ENCODE data around the gene ADGRL3. TPM values are rescaled to one million over a fixed set of nuclear protein-coding genes. Genes with fewer than 3 reads are reported as not detected.

ADGRL3 gene
- total RNA-seq, 3 donors from 2014 or later = 4.3 to 10.8 (median 4.3) TPM

DNA sequence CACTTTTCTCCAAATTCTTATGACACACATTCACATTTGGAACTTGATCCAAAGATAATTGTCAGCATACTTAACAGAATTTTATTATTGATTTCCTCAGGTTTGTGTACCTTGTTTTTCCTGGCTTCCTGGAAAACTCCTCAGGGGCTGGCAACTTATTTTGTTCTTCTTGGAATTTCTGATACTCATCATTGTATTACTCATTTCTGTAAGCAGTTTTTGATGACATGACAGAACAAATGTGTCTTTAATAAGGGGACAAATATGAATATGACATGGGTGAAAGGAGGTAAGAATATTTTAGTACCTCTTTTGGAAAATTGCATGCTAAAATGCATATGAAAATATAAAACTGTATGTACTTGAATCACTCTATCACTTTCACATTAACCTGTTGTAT, 237.8 kb downstream of the ADGRL3 start:
- no peak for ATAC-seq
- no peaks in the 10 kb centered on the region for H3K4me1 ChIP-seq (ENCODE audit: low read depth)
- no peak overlapping the region for H3K4me3 ChIP-seq
- intact Hi-C loops (cut with DNase I, micrococcal nuclease) = no loop called here
- TF ChIP-seq, protein P1, sequence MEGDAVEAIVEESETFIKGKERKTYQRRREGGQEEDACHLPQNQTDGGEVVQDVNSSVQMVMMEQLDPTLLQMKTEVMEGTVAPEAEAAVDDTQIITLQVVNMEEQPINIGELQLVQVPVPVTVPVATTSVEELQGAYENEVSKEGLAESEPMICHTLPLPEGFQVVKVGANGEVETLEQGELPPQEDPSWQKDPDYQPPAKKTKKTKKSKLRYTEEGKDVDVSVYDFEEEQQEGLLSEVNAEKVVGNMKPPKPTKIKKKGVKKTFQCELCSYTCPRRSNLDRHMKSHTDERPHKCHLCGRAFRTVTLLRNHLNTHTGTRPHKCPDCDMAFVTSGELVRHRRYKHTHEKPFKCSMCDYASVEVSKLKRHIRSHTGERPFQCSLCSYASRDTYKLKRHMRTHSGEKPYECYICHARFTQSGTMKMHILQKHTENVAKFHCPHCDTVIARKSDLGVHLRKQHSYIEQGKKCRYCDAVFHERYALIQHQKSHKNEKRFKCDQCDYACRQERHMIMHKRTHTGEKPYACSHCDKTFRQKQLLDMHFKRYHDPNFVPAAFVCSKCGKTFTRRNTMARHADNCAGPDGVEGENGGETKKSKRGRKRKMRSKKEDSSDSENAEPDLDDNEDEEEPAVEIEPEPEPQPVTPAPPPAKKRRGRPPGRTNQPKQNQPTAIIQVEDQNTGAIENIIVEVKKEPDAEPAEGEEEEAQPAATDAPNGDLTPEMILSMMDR (IDR thresholded peaks at IDR 0.05) = no peak
- no peaks in the 10 kb centered on the region for H3K9me3 ChIP-seq
- no peaks in the 10 kb centered on the region for H3K36me3 ChIP-seq (ENCODE audit: low read depth)
- no peak for DNase-seq

DNA sequence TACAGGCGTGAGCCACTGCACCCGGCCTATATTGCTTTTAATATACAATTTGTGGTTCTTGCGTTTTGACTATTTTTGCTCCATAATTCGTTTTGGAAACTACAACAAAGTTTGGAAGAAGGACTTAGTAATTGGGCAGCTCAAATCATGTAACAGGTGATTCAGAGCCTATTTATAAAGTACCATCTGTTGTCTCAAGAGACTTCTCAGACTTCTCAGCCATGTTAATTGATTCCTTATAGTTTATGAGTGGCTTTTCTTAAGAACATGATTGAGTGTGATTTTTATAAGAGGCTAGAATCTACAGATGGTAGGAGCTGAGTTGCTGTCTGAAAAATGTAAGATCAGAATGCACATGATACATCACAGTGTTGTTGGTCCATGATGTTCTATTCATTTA, 240.2 kb downstream of the ADGRL3 start:
- DNase-seq = no peak
- Histone ChIP-seq H3K9me3 (no peaks in the 10 kb centered on the region), H3K36me3 (ENCODE audit: low read depth) (no peaks in the 10 kb centered on the region), H3K4me1 (ENCODE audit: low read depth) (no peaks in the 10 kb centered on the region), H3K4me3 (no peak overlapping the region)
- intact Hi-C loops (cut with DNase I, micrococcal nuclease) = no loop called here
- no peak for ATAC-seq
- TF ChIP-seq, protein P1 (IDR thresholded peaks at IDR 0.05) = no peak

DNA sequence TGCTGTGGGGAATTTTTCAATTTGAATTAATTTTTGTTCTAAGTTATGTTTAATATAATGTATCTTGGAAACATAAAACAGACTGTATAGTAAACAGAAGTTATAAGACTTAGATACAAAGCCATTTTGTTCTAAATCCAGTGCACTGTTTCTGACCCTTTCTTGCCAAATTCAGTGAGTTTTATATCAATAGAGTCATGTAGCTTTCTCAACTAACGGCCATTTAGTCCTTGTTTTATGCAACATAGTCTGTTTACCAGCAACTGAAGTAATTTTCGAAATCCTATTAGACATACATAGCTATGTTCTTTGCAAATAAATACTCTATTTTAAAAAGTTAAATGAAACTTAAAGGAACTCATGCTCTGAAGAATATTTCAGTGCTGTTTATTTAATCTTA, 242.8 kb downstream of the ADGRL3 start:
- ATAC-seq (no peak), DNase-seq (no peak)
- no peaks in the 10 kb centered on the region for H3K4me1 ChIP-seq (ENCODE audit: low read depth)
- H3K36me3 ChIP-seq (ENCODE audit: low read depth) = no peaks in the 10 kb centered on the region
- no peak overlapping the region for H3K4me3 ChIP-seq
- intact Hi-C loops (cut with DNase I, micrococcal nuclease) = no loop called here
- TF ChIP-seq, protein P1 (IDR thresholded peaks at IDR 0.05) = no peak
- no peaks in the 10 kb centered on the region for H3K9me3 ChIP-seq

DNA sequence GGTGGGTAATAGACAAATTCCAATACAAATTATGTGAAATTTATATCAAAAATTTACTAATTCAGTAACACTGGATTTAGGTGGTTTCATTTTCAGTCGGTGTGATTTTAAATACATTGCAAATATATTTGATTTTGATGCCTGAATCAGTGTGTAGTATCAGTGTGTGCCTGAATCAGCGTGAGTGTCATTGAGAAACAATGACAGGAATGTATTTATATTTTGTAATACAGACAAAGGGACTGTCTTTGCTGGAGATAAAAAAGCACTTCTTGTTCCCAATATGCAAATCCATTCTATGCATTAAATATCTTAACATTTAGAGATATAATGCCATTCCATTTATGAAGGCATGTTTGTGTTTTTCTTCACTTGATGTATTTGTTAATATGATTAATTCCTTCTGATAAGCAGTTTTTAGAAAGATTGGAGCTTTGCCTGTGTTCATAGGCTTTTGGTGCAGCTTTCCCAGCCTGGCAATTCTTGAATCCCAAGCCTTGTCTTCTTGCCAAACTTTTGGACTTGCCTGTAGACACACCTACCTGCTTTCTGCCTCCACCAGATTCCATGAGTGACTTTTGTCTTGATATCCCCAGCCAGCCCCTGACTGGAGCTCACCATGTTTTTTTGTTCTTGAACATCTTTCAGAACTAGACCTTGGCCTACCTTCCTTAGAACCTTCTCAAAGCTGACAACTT, 243.8 kb downstream of the ADGRL3 start:
- Histone ChIP-seq H3K4me1 (ENCODE audit: low read depth) (no peaks in the 10 kb centered on the region), H3K36me3 (ENCODE audit: low read depth) (no peaks in the 10 kb centered on the region), H3K9me3 (no peaks in the 10 kb centered on the region), H3K4me3 (no peak overlapping the region)
- ATAC-seq = no peak
- no peak for DNase-seq
- TF ChIP-seq, protein P1 (IDR thresholded peaks at IDR 0.05) = no peak
- intact Hi-C loops (cut with DNase I, micrococcal nuclease) = no loop called here

DNA sequence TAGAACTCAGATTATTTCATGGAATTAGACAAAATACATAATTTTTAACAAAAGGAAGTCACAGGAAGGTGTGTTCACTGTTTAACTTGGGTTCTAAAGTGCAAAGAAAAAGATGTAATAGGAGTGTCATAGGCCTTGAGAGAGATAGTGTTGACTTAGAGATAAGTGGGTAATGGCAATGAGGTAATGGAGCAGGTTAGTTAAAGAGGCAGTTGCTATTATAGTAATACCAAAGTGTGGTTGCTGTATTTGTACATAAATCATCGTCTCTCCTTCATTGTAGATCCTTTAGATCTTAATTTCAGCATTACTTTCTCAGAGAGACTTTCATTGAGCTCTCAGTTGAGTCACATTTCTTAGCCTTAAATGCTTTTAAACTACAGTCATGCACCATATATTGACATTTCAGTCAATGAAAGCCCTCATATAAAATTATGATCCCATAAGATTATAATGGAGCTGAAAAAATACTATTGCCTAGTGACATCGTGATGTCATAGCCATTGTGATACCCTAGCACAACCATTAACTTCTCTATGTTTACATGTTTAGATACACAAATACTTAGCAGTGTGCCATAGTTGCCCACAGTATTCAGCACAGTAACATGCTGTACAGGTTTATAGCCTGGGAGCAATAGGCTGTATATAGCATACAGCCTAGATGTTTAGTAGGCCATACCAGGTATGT, 245.4 kb downstream of the ADGRL3 start:
- peak; percentile 59 for ATAC-seq
- no peak for DNase-seq

More for the DNA sequence above, 245.4 kb downstream of the ADGRL3 start:
- H3K4me1 ChIP-seq (ENCODE audit: low read depth) = no peaks in the 10 kb centered on the region
- no peaks in the 10 kb centered on the region for H3K36me3 ChIP-seq (ENCODE audit: low read depth)
- TF ChIP-seq, protein P1 (IDR thresholded peaks at IDR 0.05) = no peak
- H3K9me3 ChIP-seq = no peaks in the 10 kb centered on the region
- no peak overlapping the region for H3K4me3 ChIP-seq
- intact Hi-C loops (cut with DNase I, micrococcal nuclease) = no loop called here
